Hepatocyte (in vitro differentiated cells): Measurements from ENCODE around the gene OSR1. TPM values are rescaled to one million over a fixed set of nuclear protein-coding genes. Genes with fewer than 3 reads are reported as not detected.
A peak's percentile ranks its signal among the peaks of the same experiment; 100 is the strongest.

Source experiments
- DNase-seq: peaks from one replicate; pipeline ENCODE4 v3.0.0-alpha.2; 2016; ENCODE audit warnings: low spot score
- H2AFZ ChIP-seq: fragments of 200-600 bp; sonication (generic); 2 replicates; pipeline ENCODE4 v1.6.0; 2016; ENCODE audit warnings: antibody characterized with exemption, mild to moderate bottlenecking
- H3K27ac ChIP-seq: fragments of 200-600 bp; sonication (generic); 2 replicates; pipeline ENCODE4 v1.5.1; 2016; ENCODE audit warnings: mild to moderate bottlenecking
- H3K27me3 ChIP-seq: fragments of 200-600 bp; sonication (generic); 2 replicates; pipeline ENCODE4 v1.6.1; 2016
- H3K36me3 ChIP-seq: fragments of 200-600 bp; sonication (generic); replicated peaks from 2 replicates; pipeline ENCODE4 v1.5.1; 2016; ENCODE audit warnings: low read depth; ENCODE audit not compliant: insufficient read depth
- H3K4me1 ChIP-seq: fragments of 200-600 bp; sonication (generic); 2 replicates; pipeline ENCODE4 v1.5.1; 2016; ENCODE audit warnings: mild to moderate bottlenecking, moderate library complexity; ENCODE audit not compliant: insufficient read depth
- H3K4me2 ChIP-seq: fragments of 200-600 bp; sonication (generic); 2 replicates; pipeline ENCODE4 v1.6.0; 2016
- H3K4me3 ChIP-seq: fragments of 200-600 bp; sonication (generic); 2 replicates; pipeline ENCODE4 v1.5.1; 2016; ENCODE audit warnings: mild to moderate bottlenecking
- H3K79me2 ChIP-seq: fragments of 200-600 bp; sonication (generic); 2 replicates; pipeline ENCODE4 v1.6.0; 2017; ENCODE audit warnings: mild to moderate bottlenecking
- H3K9me2 ChIP-seq: fragments of 200-600 bp; sonication (generic); replicated peaks from 2 replicates; pipeline ENCODE4 v1.6.0; 2017; ENCODE audit warnings: mild to moderate bottlenecking; ENCODE audit not compliant: insufficient read depth
- H3K9me3 ChIP-seq: fragments of 200-600 bp; sonication (generic); 2 replicates; pipeline ENCODE4 v1.5.1; 2016; ENCODE audit warnings: low read depth, mild to moderate bottlenecking
- H4K20me1 ChIP-seq: fragments of 200-600 bp; sonication (generic); 2 replicates; pipeline ENCODE4 v1.6.0; 2016; ENCODE audit warnings: mild to moderate bottlenecking; ENCODE audit not compliant: insufficient read depth, poor library complexity, severe bottlenecking
- CTCF ChIP-seq: fragments of 200-600 bp; sonication (generic); IDR thresholded peaks from 2 replicates; pipeline ENCODE4 v1.5.1; 2016; ENCODE audit warnings: antibody characterized with exemption, mild to moderate bottlenecking; ENCODE audit not compliant: poor library complexity
- EZH2 ChIP-seq: fragments of 200-600 bp; sonication (generic); IDR thresholded peaks from 2 replicates; pipeline ENCODE4 v1.6.1; 2016; ENCODE audit warnings: antibody characterized with exemption, mild to moderate bottlenecking, borderline replicate concordance
- EZH2phosphoT487 ChIP-seq: fragments of 200-600 bp; sonication (generic); IDR thresholded peaks from one replicate; pipeline ENCODE4 v1.6.1; 2018; ENCODE audit warnings: antibody characterized with exemption, mild to moderate bottlenecking, low read depth, moderate library complexity; ENCODE audit not compliant: unreplicated experiment, severe bottlenecking
- WGBS: methylation state at CpG from one replicate; pipeline ENCODE4 v1.1.6; 2016; ENCODE audit warnings: low lambda C conversion rate; ENCODE audit errors: missing lambda C conversion rate; 5-methylcytosine and 5-hydroxymethylcytosine counted together
- polyA plus RNA-seq: library from polyadenylated mRNA; unstranded; fragments of >200 nt; fragmentation: Nextera tagmentation; extraction: Ambion mirVana; gene quantifications from 2 replicates; pipeline ENCODE4 v1.2.1, GENCODE V29; 2016
- total RNA-seq: library from RNA; depleted of rRNA; stranded (reverse); fragments of >200 nt; gene quantifications from 2 replicates; pipeline ENCODE4 v1.2.3, GENCODE V29; 2014

OSR1 gene
- total and polyA plus RNA-seq, 2 experiments from 2014 or later: 19.8 to 45.7 TPM

- H3K4me3 ChIP-seq: no peak overlapping the region
- H4K20me1 ChIP-seq: no peaks in the 10 kb centered on the region
- H3K27me3 ChIP-seq: peaks cover 34% of the 10 kb centered on the region
- no peak for DNase-seq
- no peaks in the 10 kb centered on the region for H3K36me3 ChIP-seq
- no peaks in the 10 kb centered on the region for H3K79me2 ChIP-seq
- no peaks in the 10 kb centered on the region for H3K9me2 ChIP-seq
- H3K4me1 ChIP-seq: peaks cover 7% of the 10 kb centered on the region
- no peaks in the 10 kb centered on the region for H3K9me3 ChIP-seq
- 71% methylated on average over 3 of the region's 3 CpGs for WGBS
- no peak overlapping the region for H2AFZ ChIP-seq
- no peak overlapping the region for H3K4me2 ChIP-seq
- no peak for TF ChIP-seq CTCF
- no peak for TF ChIP-seq EZH2
- TF ChIP-seq EZH2phosphoT487: no peak
- H3K27ac ChIP-seq: no peak overlapping the region
Measured at GRCh38 chr2:19365126-19365525, 6.7 kb upstream of the OSR1 start.

GRCh38 chr2:19364014-19364413 is 5.6 kb upstream of the OSR1 start:
- TF ChIP-seq EZH2 (no peak), CTCF (no peak), EZH2phosphoT487 (no peak)
- WGBS: 70% methylated on average over 3 of the region's 3 CpGs
- Histone ChIP-seq H3K27me3 (peaks cover 45% of the 10 kb centered on the region), H3K36me3 (no peaks in the 10 kb centered on the region), H3K79me2 (no peaks in the 10 kb centered on the region), H4K20me1 (no peaks in the 10 kb centered on the region), H3K4me2 (peak overlapping the region; percentile 81), H3K27ac (no peak overlapping the region), H2AFZ (no peak overlapping the region), H3K4me1 (peaks cover 12% of the 10 kb centered on the region), H3K4me3 (no peak overlapping the region), H3K9me3 (no peaks in the 10 kb centered on the region), H3K9me2 (no peaks in the 10 kb centered on the region)
- DNase-seq: no peak

- no peak overlapping the region for H3K4me3 ChIP-seq
- H3K9me3 ChIP-seq: no peaks in the 10 kb centered on the region
- whole genome bisulfite sequencing: 8% methylated on average over 20 of the region's 20 CpGs
- peak overlapping the region; percentile 81 for H3K4me2 ChIP-seq
- H3K27me3 ChIP-seq: peaks cover 48% of the 10 kb centered on the region
- TF ChIP-seq CTCF: no peak
- TF ChIP-seq EZH2: no peak
- no peak for TF ChIP-seq EZH2phosphoT487
- H3K36me3 ChIP-seq: no peaks in the 10 kb centered on the region
- DNase-seq: no peak
- H4K20me1 ChIP-seq: no peaks in the 10 kb centered on the region
- H2AFZ ChIP-seq: peak overlapping the region; percentile 27
- peaks cover 14% of the 10 kb centered on the region for H3K4me1 ChIP-seq
- no peak overlapping the region for H3K27ac ChIP-seq
- no peaks in the 10 kb centered on the region for H3K9me2 ChIP-seq
- no peaks in the 10 kb centered on the region for H3K79me2 ChIP-seq
Measured at GRCh38 chr2:19363474-19363778, 5.0 kb upstream of the OSR1 start.
